H1 (cell line): ENCODE measurements around the gene ZNF786. TPM values are rescaled to one million over a fixed set of nuclear protein-coding genes. Genes with fewer than 3 reads are reported as not detected.
A peak's percentile ranks its signal among the peaks of the same experiment; 100 is the strongest.

Experiments used
- CTCF ChIA-PET: fragments of 300-600 bp; sonication (Branson Sonifier 250); formaldehyde crosslinking; loops from one replicate; lab custom pipeline; 2021; ENCODE audit not compliant: partially characterized antibody; lab: Charles Lee
- POLR2A ChIA-PET: fragments of 300-600 bp; sonication (Branson Sonifier 250); formaldehyde crosslinking; loops from one replicate; lab custom pipeline; 2021; ENCODE audit warnings: inconsistent platforms; ENCODE audit not compliant: partially characterized antibody; lab: Charles Lee
- DNase-seq, 2 experiments: peaks; one replicate each; pipeline versions ENCODE4 v3.0.0 to v3.0.0-alpha.2; 2010 to 2022; ENCODE audit warnings: low spot score in 2 of 2, low read depth in 1 of 2, mixed read lengths in 1 of 2
- FAIRE-seq: peaks from 2 replicates; lab custom pipeline; 2011; peaks lifted over from hg19 to GRCh38; lab: Jason Lieb, UNC
- H2AFZ ChIP-seq: 2 replicates; pipeline ENCODE4 v1.8.1; 2012; ENCODE audit warnings: low read length, inconsistent platforms
- H2AK5ac ChIP-seq: 2 replicates; pipeline ENCODE4 v1.6.1; 2013; ENCODE audit warnings: low read depth, low read length
- H2BK120ac ChIP-seq: replicated peaks from 2 replicates; pipeline ENCODE3; 2013; ENCODE audit warnings: low read depth, low read length, inconsistent platforms
- H2BK12ac ChIP-seq: 2 replicates; pipeline ENCODE4 v1.6.1; 2013; ENCODE audit warnings: low read depth, low read length
- H2BK15ac ChIP-seq: 2 replicates; pipeline ENCODE4 v1.6.1; 2013; ENCODE audit warnings: low read length
- H2BK20ac ChIP-seq: 2 replicates; pipeline ENCODE4 v1.6.1; 2013; ENCODE audit warnings: low read length
- H2BK5ac ChIP-seq: 2 replicates; pipeline ENCODE4 v1.6.1; 2013; ENCODE audit warnings: low read depth, low read length
- H3K14ac ChIP-seq: 2 replicates; pipeline ENCODE4 v1.6.1; 2013; ENCODE audit warnings: inconsistent platforms; ENCODE audit not compliant: insufficient read length
- H3K18ac ChIP-seq: 2 replicates; pipeline ENCODE4 v1.6.1; 2013; ENCODE audit warnings: low read length; ENCODE audit errors: extremely low read depth
- H3K23ac ChIP-seq: 2 replicates; pipeline ENCODE4 v1.6.1; 2013; ENCODE audit warnings: inconsistent platforms; ENCODE audit not compliant: insufficient read length
- H3K23me2 ChIP-seq: 2 replicates; pipeline ENCODE4 v1.6.1; 2013; ENCODE audit warnings: low read depth, low read length
- H3K27ac ChIP-seq: 2 replicates; pipeline ENCODE4 v1.6.1; 2011; ENCODE audit warnings: low read depth, low read length, inconsistent platforms
- H3K27me3 ChIP-seq, 4 experiments: replicated peaks in 1 of 4; 1 replicate in 1 of 4; 2 replicates in 3 of 4; pipeline versions ENCODE4 v1.6.1 to v1.8.1; 2011 to 2013; ENCODE audit warnings: low read length in 3 of 4, mild to moderate bottlenecking in 3 of 4, inconsistent platforms in 2 of 4, mixed read lengths in 2 of 4, moderate library complexity in 1 of 4; ENCODE audit not compliant: control insufficient read depth in 3 of 4, insufficient read depth in 3 of 4; ENCODE audit errors: extremely low read depth in 1 of 4
- H3K36me3 ChIP-seq, 4 experiments: 2 replicates each; pipeline versions ENCODE4 v1.6.1 to v1.8.1; 2011 to 2013; ENCODE audit warnings: mild to moderate bottlenecking in 4 of 4, low read length in 3 of 4, moderate library complexity in 2 of 4, control low read depth in 1 of 4, inconsistent platforms in 1 of 4; ENCODE audit not compliant: insufficient read depth in 4 of 4, control insufficient read depth in 2 of 4
- H3K4ac ChIP-seq: replicated peaks from 2 replicates; pipeline ENCODE3; 2013; ENCODE audit warnings: low read length, low read depth, mixed read lengths, inconsistent platforms; ENCODE audit not compliant: insufficient read length
- H3K4me1 ChIP-seq, 4 experiments: replicated peaks in 1 of 4; 1 replicate in 1 of 4; 2 replicates in 3 of 4; pipeline versions ENCODE4 v1.6.1 to v1.8.1; 2011 to 2013; ENCODE audit warnings: low read length in 3 of 4, inconsistent platforms in 2 of 4, mixed read lengths in 1 of 4; ENCODE audit not compliant: insufficient read depth in 4 of 4, control insufficient read depth in 3 of 4
- H3K4me2 ChIP-seq, 2 experiments: 2 replicates each; pipeline versions ENCODE4 v1.6.1 to v1.8.1; 2011 to 2013; ENCODE audit warnings: low read depth in 2 of 2, low read length in 2 of 2, control low read depth in 1 of 2, inconsistent platforms in 1 of 2, mild to moderate bottlenecking in 1 of 2; ENCODE audit not compliant: insufficient read depth in 1 of 2
- H3K4me3 ChIP-seq, 4 experiments: fragments of 200-600, 300-600 bp in 1 of 4; sonication (generic), shearing (Covaris generic), sonication (Bioruptor Twin) in 1 of 4; 2 replicates each; pipeline versions ENCODE4 v1.5.1 to v1.8.1; 2011 to 2016; ENCODE audit warnings: low read length in 4 of 4, low read depth in 3 of 4, control low read depth in 2 of 4, inconsistent platforms in 2 of 4, mild to moderate bottlenecking in 2 of 4, mixed read lengths in 1 of 4, moderate library complexity in 1 of 4; ENCODE audit not compliant: insufficient read depth in 2 of 4; ENCODE audit errors: extremely low read depth in 1 of 4
- H3K56ac ChIP-seq: replicated peaks from 2 replicates; pipeline ENCODE3; 2013; ENCODE audit warnings: low read depth, mild to moderate bottlenecking, mixed read lengths, low read length, inconsistent platforms; ENCODE audit not compliant: insufficient read length
- H3K79me1 ChIP-seq: 2 replicates; pipeline ENCODE4 v1.6.1; 2013; ENCODE audit warnings: low read depth, low read length, control low read depth
- H3K79me2 ChIP-seq, 2 experiments: 2 replicates each; pipeline versions ENCODE4 v1.6.1 to v1.8.1; 2012 to 2013; ENCODE audit warnings: low read length in 2 of 2, mild to moderate bottlenecking in 2 of 2, inconsistent platforms in 1 of 2; ENCODE audit not compliant: insufficient read depth in 2 of 2, control insufficient read depth in 1 of 2
- H3K9ac ChIP-seq, 4 experiments: replicated peaks in 1 of 4; 1 replicate in 1 of 4; 2 replicates in 3 of 4; pipeline versions ENCODE4 v1.6.1 to v1.8.1; 2011 to 2013; ENCODE audit warnings: low read depth in 3 of 4, low read length in 3 of 4, control low read depth in 2 of 4, mild to moderate bottlenecking in 2 of 4, moderate library complexity in 2 of 4, inconsistent platforms in 1 of 4; ENCODE audit errors: extremely low read depth in 1 of 4
- H3K9me3 ChIP-seq, 2 experiments: 2 replicates each; pipeline versions ENCODE4 v1.6.1 to v1.8.1; 2012 to 2013; ENCODE audit warnings: mild to moderate bottlenecking in 2 of 2, moderate library complexity in 2 of 2, control low read depth in 1 of 2, inconsistent platforms in 1 of 2, low read depth in 1 of 2, low read length in 1 of 2, mixed read lengths in 1 of 2; ENCODE audit not compliant: insufficient read depth in 2 of 2
- H4K20me1 ChIP-seq, 2 experiments: replicated peaks in 1 of 2; 2 replicates each; pipeline versions ENCODE3 to v1.8.1; 2011 to 2013; ENCODE audit warnings: inconsistent platforms in 2 of 2, low read length in 2 of 2, mild to moderate bottlenecking in 1 of 2; ENCODE audit not compliant: insufficient read depth in 2 of 2, control insufficient read depth in 1 of 2
- H4K5ac ChIP-seq: 2 replicates; pipeline ENCODE4 v1.6.1; 2013; ENCODE audit warnings: low read length, low read depth, mixed read lengths, inconsistent platforms; ENCODE audit not compliant: insufficient read length
- H4K8ac ChIP-seq: 2 replicates; pipeline ENCODE4 v1.8.0; 2013; ENCODE audit warnings: mild to moderate bottlenecking, moderate library complexity, low read length, inconsistent platforms; ENCODE audit not compliant: insufficient read depth; ENCODE audit errors: extremely low read depth
- H4K91ac ChIP-seq: replicated peaks from 2 replicates; pipeline ENCODE3; 2013; ENCODE audit warnings: low read length, mixed read lengths, inconsistent platforms; ENCODE audit not compliant: insufficient read length
- CBX5 ChIP-seq: fragments of 300-800, 300-1000 bp; sonication (generic); IDR thresholded peaks from 2 replicates; pipeline ENCODE4 v1.7.1; 2016; ENCODE audit warnings: antibody characterized with exemption, low read length, low read depth
- CTCF ChIP-seq, 3 experiments: IDR thresholded peaks; 1 replicate in 2 of 3; 2 replicates in 1 of 3; pipeline versions ENCODE4 v1.5.1 to v1.6.1; 2011; ENCODE audit warnings: low read length in 3 of 3, mild to moderate bottlenecking in 3 of 3, inconsistent platforms in 2 of 3, low read depth in 1 of 3, moderate library complexity in 1 of 3; ENCODE audit not compliant: insufficient read depth in 1 of 3; ENCODE audit errors: control extremely low read depth in 1 of 3
- EGR1 ChIP-seq: IDR thresholded peaks from 2 replicates; pipeline ENCODE4 v1.6.1; 2011; ENCODE audit warnings: low read depth, low read length, borderline replicate concordance
- KDM4A ChIP-seq: IDR thresholded peaks from one replicate; pipeline ENCODE4 v1.7.1; 2012; ENCODE audit warnings: low read depth, mild to moderate bottlenecking, moderate library complexity, low read length, inconsistent platforms; ENCODE audit not compliant: severe bottlenecking
- MAX ChIP-seq: IDR thresholded peaks from 2 replicates; pipeline ENCODE4 v1.6.1; 2012; ENCODE audit warnings: inconsistent platforms
- POLR2AphosphoS5 ChIP-seq: IDR thresholded peaks from 2 replicates; pipeline ENCODE4 v1.6.1; 2011; ENCODE audit warnings: low read depth, low read length
- SIX5 ChIP-seq: IDR thresholded peaks from 2 replicates; pipeline ENCODE4 v1.6.1; 2011; ENCODE audit warnings: mild to moderate bottlenecking, low read depth, low read length
- TAF7 ChIP-seq: optimal IDR thresholded peaks from 2 replicates; pipeline ENCODE3; 2011; ENCODE audit warnings: low read depth, mild to moderate bottlenecking, inconsistent platforms, low read length, moderate library complexity, borderline replicate concordance
- WGBS, 2 experiments: shearing (Covaris generic) in 1 of 2; methylation state at CpG; one replicate each; pipeline versions ENCODE4 v1.1.6 to v1.1.7; 2013 to 2015; ENCODE audit warnings: low lambda C conversion rate in 2 of 2, mixed read lengths in 2 of 2, inconsistent platforms in 1 of 2, low coverage in 1 of 2, missing lambda C conversion rate in 1 of 2; ENCODE audit not compliant: insufficient replicate concordance in 2 of 2, insufficient coverage in 1 of 2, insufficient read length in 1 of 2; ENCODE audit errors: extremely low coverage in 1 of 2, missing lambda C conversion rate in 1 of 2; 5-methylcytosine and 5-hydroxymethylcytosine counted together
- polyA plus RNA-seq, 7 experiments: library from polyadenylated mRNA; depleted of rRNA in 3 of 7; stranded (reverse) in 5 of 7; unstranded in 2 of 7; fragments of >200 nt in 5 of 7; fragments of 200-250 nt in 2 of 7; gene quantifications; 1 replicate in 5 of 7; 2 replicates in 1 of 7; 4 replicates in 1 of 7; pipeline versions ENCODE4 v1.2.1 to v1.2.3, GENCODE V29; 2011 to 2013; ENCODE audit warnings: missing spikeins in 2 of 7, mixed read lengths in 2 of 7
- total RNA-seq: library from RNA; stranded (reverse); fragmentation: NEBNext Ultra II Directional; extraction: Animal tissue kit (Norgen Biotek cat#: 25700); gene quantifications from 2 replicates; pipeline ENCODE4 v1.2.1, GENCODE V29; 2021

The ZNF786 gene
- total and polyA plus RNA-seq, 2 of the 8 experiments (the other 6 are each of a cell fraction or from before 2014, with no cell fraction given), result 7.7 to 16.3 TPM

- FAIRE-seq, result no peak
- Histone ChIP-seq H4K8ac (peak within 1 kb of the TSS; percentile 95), H2AK5ac (no peak within 1 kb of the TSS), H3K79me2 (peaks cover 21 to 41% of the 10 kb centered on the region in 2 experiments), H3K56ac (peak within 1 kb of the TSS; percentile 38), H4K91ac (peak within 1 kb of the TSS; percentile 70), H3K23me2 (peaks cover 6% of the 10 kb centered on the region), H2BK15ac (no peak within 1 kb of the TSS), H3K18ac (no peak within 1 kb of the TSS; the same call in 1 of the 2 replicates), H3K4ac (peak within 1 kb of the TSS; percentile 96), H3K27me3 (peaks cover 0 to 2% (median 0%) of the 10 kb centered on the region in 4 experiments; a peak in 1 of 7 replicates), H4K20me1 (peaks cover 3 to 5% of the 10 kb centered on the region in 2 experiments), H3K4me3 (peak within 1 kb of the TSS; percentile 57 to 91 (median 76)), H3K9ac (peak within 1 kb of the TSS; percentile 81 to 99 (median 84)), H4K5ac (peak within 1 kb of the TSS; percentile 64), H3K36me3 (0 out of 8 replicates have a peak, but pooled peaks cover 0 to 3% (median 0%) of the 10 kb centered on the region in 4 experiments), H2BK5ac (peak within 1 kb of the TSS; percentile 66; the same call in 1 of the 2 replicates), H3K9me3 (no peaks in the 10 kb centered on the region), H2BK20ac (no peak within 1 kb of the TSS), H3K23ac (no peak within 1 kb of the TSS), H3K27ac (peak within 1 kb of the TSS; percentile 86), H3K4me1 (peaks cover under 1 to 9% (median 3%) of the 10 kb centered on the region in 4 experiments), H3K4me2 (peak within 1 kb of the TSS; percentile 72 to 74), H2BK12ac (no peak within 1 kb of the TSS), H3K14ac (no peak within 1 kb of the TSS), H2AFZ (peak within 1 kb of the TSS; percentile 47; the same call in 1 of the 2 replicates), H2BK120ac (no peak within 1 kb of the TSS), H3K79me1 (peaks cover 8% of the 10 kb centered on the region)
- ChIA-PET CTCF (interaction anchor here (1.1 to 1.5 kb wide), 2 partner anchors 23 to 37 kb away, joined by 4 read pairs; no protein-coding TSS in a partner anchor), POLR2A (interaction anchor here (0.7 to 1.8 kb wide), 10 partner anchors 12 to 43 kb away, joined by 3 to 13 read pairs (median 3); no protein-coding TSS in a partner anchor)
- DNase-seq, result peak; percentile 98 to 99
- WGBS, 2 experiments, result 1% methylated on average over 54 of the region's 87 CpGs; no CpG with 5 or more reads in 1 of the 2 experiments
- TF ChIP-seq POLR2AphosphoS5, result peak; percentile 75
- no peak for TF ChIP-seq SIX5
- no peak for TF ChIP-seq CBX5
- TF ChIP-seq TAF7, result peak; percentile 86
- peak in 1 of 3 experiments; percentile 9; a peak in 1 of 4 replicates for TF ChIP-seq CTCF (IDR thresholded peaks at IDR 0.05; ENCODE audit: control extremely low read depth in 1 of 3, insufficient read depth in 1 of 3, low read depth in 1 of 3, low read length in 3 of 3)
- TF ChIP-seq KDM4A, result peak; percentile 57
- peak; percentile 29; the same call in 1 of the 2 replicates for TF ChIP-seq EGR1
- TF ChIP-seq MAX, result peak; percentile 97
Observed at GRCh38 chr7:149028346-149029109, 62.0 kb downstream of the ZNF786 start, which contains the start of gene PDIA4. TSS of gene PDIA4 (minus strand) at chr7:149028505. CDS start at chr7:149028408, 97 bp downstream.
